Measurements from ENCODE around the gene AKAP6. TPM values are rescaled to one million over a fixed set of nuclear protein-coding genes. Genes with fewer than 3 reads are reported as not detected.

AKAP6 gene
- total RNA-seq, 2 experiments from 2014 or later: 1.2 to 1.4 TPM

- DNase-seq: no peak
- CTCF ChIA-PET: interaction anchor here (1.1 kb wide), 1 partner anchor 33 kb away, joined by 3 read pairs; no protein-coding TSS in a partner anchor
- H3K36me3 Mint-ChIP-seq (ENCODE audit: low read depth): no peaks in the 10 kb centered on the region
- no peak for ATAC-seq
- H3K4me1 Mint-ChIP-seq (ENCODE audit: low read depth): no peaks in the 10 kb centered on the region
- intact Hi-C loops (cut with micrococcal nuclease): no loop called here
- no peak for TF ChIP-seq CTCF (IDR thresholded peaks at IDR 0.05)
- no peak overlapping the region for H3K27ac Mint-ChIP-seq
- H3K27me3 Mint-ChIP-seq: no peaks in the 10 kb centered on the region
- no peaks in the 10 kb centered on the region for H3K9me3 Mint-ChIP-seq
- POLR2A ChIA-PET: no interaction called here
- H3K4me3 Mint-ChIP-seq: no peak overlapping the region
These were observed 213.4 kb downstream of the AKAP6 start for GRCh38 chr14:32542507-32542906.

DNA sequence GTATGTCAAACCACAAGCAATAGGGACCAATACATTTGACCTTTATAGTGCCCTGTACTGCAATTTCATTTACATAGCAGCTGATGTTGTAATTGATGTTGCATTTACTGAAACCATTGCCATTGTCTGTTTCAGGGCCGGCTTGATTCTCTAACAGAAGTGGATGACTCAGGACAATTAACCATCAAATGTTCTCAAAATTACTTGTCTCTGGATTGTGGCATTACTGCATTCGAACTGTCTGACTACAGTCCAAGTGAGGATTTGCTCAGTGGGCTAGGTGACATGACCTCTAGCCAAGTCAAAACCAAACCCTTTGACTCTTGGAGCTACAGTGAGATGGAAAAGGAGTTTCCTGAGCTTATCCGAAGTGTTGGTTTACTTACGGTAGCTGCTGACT lies 216.0 kb downstream of the AKAP6 start:
- ChIA-PET CTCF (no interaction called here), POLR2A (no interaction called here)
- ATAC-seq: no peak
- intact Hi-C loops (cut with micrococcal nuclease): no loop called here
- H3K36me3 Mint-ChIP-seq (ENCODE audit: low read depth): no peaks in the 10 kb centered on the region
- DNase-seq: no peak
- H3K4me1 Mint-ChIP-seq (ENCODE audit: low read depth): no peaks in the 10 kb centered on the region
- no peak for TF ChIP-seq CTCF (IDR thresholded peaks at IDR 0.05)
- no peaks in the 10 kb centered on the region for H3K27me3 Mint-ChIP-seq
- H3K9me3 Mint-ChIP-seq: no peaks in the 10 kb centered on the region
- H3K27ac Mint-ChIP-seq: no peak overlapping the region
- H3K4me3 Mint-ChIP-seq: no peak overlapping the region

DNA sequence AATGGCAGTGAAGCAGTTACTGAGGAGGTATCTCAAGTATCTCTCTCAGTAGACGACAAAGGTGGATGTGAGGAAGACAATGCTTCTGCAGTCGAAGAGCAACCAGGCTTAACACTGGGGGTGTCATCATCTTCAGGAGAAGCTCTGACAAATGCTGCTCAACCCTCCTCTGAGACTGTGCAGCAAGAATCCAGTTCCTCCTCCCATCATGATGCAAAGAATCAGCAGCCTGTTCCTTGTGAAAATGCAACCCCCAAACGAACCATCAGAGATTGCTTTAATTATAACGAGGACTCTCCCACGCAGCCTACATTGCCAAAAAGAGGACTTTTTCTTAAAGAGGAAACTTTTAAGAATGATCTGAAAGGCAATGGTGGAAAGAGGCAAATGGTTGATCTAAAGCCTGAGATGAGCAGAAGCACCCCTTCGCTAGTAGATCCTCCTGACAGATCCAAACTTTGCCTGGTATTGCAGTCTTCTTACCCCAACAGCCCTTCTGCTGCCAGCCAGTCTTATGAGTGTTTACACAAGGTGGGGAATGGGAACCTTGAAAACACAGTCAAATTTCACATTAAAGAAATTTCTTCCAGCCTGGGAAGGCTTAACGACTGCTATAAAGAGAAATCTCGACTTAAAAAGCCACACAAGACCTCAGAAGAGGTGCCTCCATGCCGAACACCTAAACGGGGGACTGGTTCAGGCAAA lies 216.6 kb downstream of the AKAP6 start:
- Mint-ChIP-seq H3K27me3 (no peaks in the 10 kb centered on the region), H3K4me1 (ENCODE audit: low read depth) (no peaks in the 10 kb centered on the region), H3K4me3 (no peak overlapping the region), H3K27ac (no peak overlapping the region), H3K9me3 (no peaks in the 10 kb centered on the region), H3K36me3 (ENCODE audit: low read depth) (no peaks in the 10 kb centered on the region)
- intact Hi-C loops (cut with micrococcal nuclease): no loop called here
- POLR2A ChIA-PET: no interaction called here
- CTCF ChIA-PET: no interaction called here
- no peak for DNase-seq
- no peak for ATAC-seq
- no peak for TF ChIP-seq CTCF (IDR thresholded peaks at IDR 0.05)

DNA sequence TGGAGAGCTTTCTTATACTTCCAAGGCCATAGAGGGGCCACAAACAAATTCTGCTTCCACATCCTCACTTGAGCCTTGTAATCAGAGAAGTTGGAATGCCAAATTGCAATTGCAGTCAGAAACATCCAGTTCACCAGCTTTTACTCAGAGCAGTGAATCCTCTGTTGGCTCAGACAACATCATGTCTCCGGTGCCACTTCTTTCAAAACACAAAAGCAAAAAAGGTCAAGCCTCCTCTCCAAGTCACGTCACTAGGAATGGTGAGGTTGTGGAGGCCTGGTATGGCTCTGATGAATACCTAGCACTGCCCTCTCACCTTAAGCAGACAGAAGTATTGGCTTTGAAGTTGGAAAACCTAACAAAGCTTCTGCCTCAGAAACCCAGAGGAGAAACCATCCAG lies 217.1 kb downstream of the AKAP6 start:
- no peak overlapping the region for H3K27ac Mint-ChIP-seq
- POLR2A ChIA-PET: no interaction called here

GRCh38 chr14:32552766-32553165 lies 223.7 kb downstream of the AKAP6 start:
- H3K4me3 Mint-ChIP-seq: no peak overlapping the region
- ChIA-PET POLR2A (no interaction called here), CTCF (no interaction called here)
- intact Hi-C loops (cut with micrococcal nuclease): no loop called here
- H3K4me1 Mint-ChIP-seq (ENCODE audit: low read depth): no peaks in the 10 kb centered on the region
- ATAC-seq (no peak), DNase-seq (no peak)
- no peak for TF ChIP-seq CTCF (IDR thresholded peaks at IDR 0.05)
- no peak overlapping the region for H3K27ac Mint-ChIP-seq
- H3K36me3 Mint-ChIP-seq (ENCODE audit: low read depth): no peaks in the 10 kb centered on the region
- no peaks in the 10 kb centered on the region for H3K9me3 Mint-ChIP-seq
- no peaks in the 10 kb centered on the region for H3K27me3 Mint-ChIP-seq

More for the DNA sequence above, 217.1 kb downstream of the AKAP6 start:
- H3K36me3 Mint-ChIP-seq (ENCODE audit: low read depth): no peaks in the 10 kb centered on the region
- CTCF ChIA-PET: no interaction called here
- no peak for TF ChIP-seq CTCF (IDR thresholded peaks at IDR 0.05)
- no peaks in the 10 kb centered on the region for H3K27me3 Mint-ChIP-seq
- no peaks in the 10 kb centered on the region for H3K9me3 Mint-ChIP-seq
- intact Hi-C loops (cut with micrococcal nuclease): no loop called here
- no peak for ATAC-seq
- no peaks in the 10 kb centered on the region for H3K4me1 Mint-ChIP-seq (ENCODE audit: low read depth)
- no peak for DNase-seq
- H3K4me3 Mint-ChIP-seq: no peak overlapping the region
